ENCODE results near the gene FGF12. TPM values are rescaled to one million over a fixed set of nuclear protein-coding genes. Genes with fewer than 3 reads are reported as not detected.

Gene FGF12
- total RNA-seq, 2 experiments from 2014 or later = not detected

DNA sequence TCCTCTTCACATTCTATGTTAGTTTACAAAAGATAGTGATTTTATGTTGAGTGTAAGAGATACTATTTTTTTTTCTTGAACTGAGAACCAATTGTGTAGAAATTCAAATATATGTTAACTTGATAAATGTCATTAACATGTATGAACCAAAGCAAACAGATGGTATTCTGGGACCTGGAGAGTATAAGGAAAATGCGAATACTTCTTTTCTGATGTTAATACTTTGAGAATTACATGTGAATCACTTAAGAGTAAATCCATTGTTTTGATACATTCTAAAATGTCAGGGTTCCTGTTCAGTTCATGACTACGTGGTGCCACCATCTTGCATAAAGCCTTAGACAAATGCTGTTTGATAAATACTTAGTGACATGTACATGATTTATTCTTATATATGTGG lies 541.3 kb downstream of the FGF12 start:
- Mint-ChIP-seq H3K4me3 (no peak overlapping the region), H3K9me3 (peaks cover 2% of the 10 kb centered on the region), H3K27me3 (no peaks in the 10 kb centered on the region), H3K4me1 (ENCODE audit: low read depth) (no peaks in the 10 kb centered on the region), H3K27ac (no peak overlapping the region), H3K36me3 (ENCODE audit: low read depth) (no peaks in the 10 kb centered on the region)
- ATAC-seq = no peak
- CTCF ChIA-PET = no interaction called here
- POLR2A ChIA-PET = no interaction called here
- DNase-seq = no peak
- TF ChIP-seq CTCF (IDR thresholded peaks at IDR 0.05) = no peak
- intact Hi-C loops (cut with micrococcal nuclease) = loop anchor here (5.0 kb wide), 1 partner anchor 256 kb away; no protein-coding TSS in a partner anchor

GRCh38 chr3:192183109-192183508 lies 544.2 kb downstream of the FGF12 start:
- ATAC-seq = no peak
- Mint-ChIP-seq H3K36me3 (ENCODE audit: low read depth) (no peaks in the 10 kb centered on the region), H3K27ac (no peak overlapping the region), H3K4me1 (ENCODE audit: low read depth) (no peaks in the 10 kb centered on the region), H3K27me3 (no peaks in the 10 kb centered on the region), H3K9me3 (no peaks in the 10 kb centered on the region), H3K4me3 (no peak overlapping the region)
- CTCF ChIA-PET = no interaction called here
- intact Hi-C loops (cut with micrococcal nuclease) = no loop called here
- no peak for DNase-seq
- POLR2A ChIA-PET = no interaction called here
- no peak for TF ChIP-seq CTCF (IDR thresholded peaks at IDR 0.05)

- no peak for TF ChIP-seq CTCF (IDR thresholded peaks at IDR 0.05)
- ATAC-seq (no peak), DNase-seq (no peak)
- intact Hi-C loops (cut with micrococcal nuclease) = no loop called here
- CTCF ChIA-PET = no interaction called here
- Mint-ChIP-seq H3K4me1 (ENCODE audit: low read depth) (no peaks in the 10 kb centered on the region), H3K27ac (no peak overlapping the region), H3K4me3 (no peak overlapping the region), H3K9me3 (no peaks in the 10 kb centered on the region), H3K36me3 (ENCODE audit: low read depth) (no peaks in the 10 kb centered on the region), H3K27me3 (no peaks in the 10 kb centered on the region)
- POLR2A ChIA-PET = no interaction called here
Measured at GRCh38 chr3:192181151-192181550, 546.2 kb downstream of the FGF12 start.

- TF ChIP-seq CTCF (IDR thresholded peaks at IDR 0.05) = no peak
- ChIA-PET CTCF (no interaction called here), POLR2A (no interaction called here)
- no peaks in the 10 kb centered on the region for H3K36me3 Mint-ChIP-seq (ENCODE audit: low read depth)
- ATAC-seq = no peak
- peaks cover 5% of the 10 kb centered on the region for H3K9me3 Mint-ChIP-seq
- DNase-seq = no peak
- H3K27ac Mint-ChIP-seq = no peak overlapping the region
- H3K4me3 Mint-ChIP-seq = no peak overlapping the region
- H3K27me3 Mint-ChIP-seq = peaks cover 1% of the 10 kb centered on the region
- intact Hi-C loops (cut with micrococcal nuclease) = no loop called here
- H3K4me1 Mint-ChIP-seq (ENCODE audit: low read depth) = no peaks in the 10 kb centered on the region
Measured at GRCh38 chr3:192177383-192177782, 550.0 kb downstream of the FGF12 start.

DNA sequence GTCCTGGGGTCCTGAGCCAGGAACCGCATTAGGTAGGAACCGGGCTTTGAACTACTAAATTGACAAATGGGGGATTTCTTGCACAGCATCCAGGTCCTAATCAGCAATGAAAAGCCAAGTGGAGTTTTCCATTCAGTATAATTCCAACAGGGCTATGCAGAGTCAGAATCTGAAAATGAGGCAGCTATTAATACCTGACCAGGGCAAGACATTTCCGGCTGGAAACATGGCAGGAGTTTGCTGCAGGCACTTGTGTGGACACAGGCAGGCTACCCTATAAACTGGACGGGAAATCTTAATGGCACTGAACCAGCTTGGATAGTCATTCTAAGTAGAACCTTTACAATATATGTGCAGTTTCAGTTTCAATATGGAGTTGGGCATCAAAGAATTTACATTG lies 553.1 kb downstream of the FGF12 start:
- Mint-ChIP-seq H3K4me1 (ENCODE audit: low read depth) (no peaks in the 10 kb centered on the region), H3K4me3 (no peak overlapping the region), H3K27ac (no peak overlapping the region), H3K27me3 (peaks cover 1% of the 10 kb centered on the region), H3K9me3 (peaks cover 5% of the 10 kb centered on the region), H3K36me3 (ENCODE audit: low read depth) (no peaks in the 10 kb centered on the region)
- CTCF ChIA-PET = no interaction called here
- DNase-seq (no peak), ATAC-seq (no peak)
- POLR2A ChIA-PET = no interaction called here
- no peak for TF ChIP-seq CTCF (IDR thresholded peaks at IDR 0.05)
- intact Hi-C loops (cut with micrococcal nuclease) = no loop called here

Measured in activated CD8-positive, alpha-beta T cell treated with anti-CD3 and anti-CD28 coated beads for 36 hours (primary cell).